Dedifferentiated amniotic fluid mesenchymal stem cell (primary cell): ENCODE results near the gene OGFR.

Source experiments
- DNase-seq: peaks from one replicate; pipeline ENCODE4 v3.0.0-alpha.2; 2016; ENCODE audit errors: extremely low spot score

OGFR gene

GRCh38 chr20:62860924-62861691, 56.5 kb downstream of the OGFR start:
- DNase-seq, result peak; percentile 16

- DNase-seq, result peak; percentile 51
Measured at GRCh38 chr20:62861726-62862336, 57.2 kb downstream of the OGFR start, which contains the start of gene TCFL5. TCFL5 (minus strand) TSS chr20:62861822; CDS start chr20:62861670, 152 bp downstream.
